Activated T-helper 9 cell treated with anti-CD3 and anti-CD28 coated beads, Interleukin-2, amount 50 U/mL, for 16 hours (primary cell): ENCODE data around the gene UCKL1.
"Not testable (repeated sequence)": the region's sequence is repeated elsewhere in the genome, so short reads cannot be mapped to it uniquely, and the experiment has no call there.

Experiments used
- DNase-seq: peaks from one replicate; pipeline ENCODE4 v3.0.0-alpha.2; 2020; ENCODE audit warnings: low read depth

Gene UCKL1

GRCh38 chr20:63972312-63973159 is 16.3 kb upstream of the UCKL1 start:
- DNase-seq = no peak

- not testable (repeated sequence) for DNase-seq
These were observed 15.7 kb upstream of the UCKL1 start for GRCh38 chr20:63971960-63972311.

GRCh38 chr20:63970714-63971431 is 14.7 kb upstream of the UCKL1 start:
- DNase-seq = no peak

- DNase-seq = no peak
These were observed 13.9 kb upstream of the UCKL1 start, which contains the start of gene ZNF512B for GRCh38 chr20:63969838-63970713. TSS of gene ZNF512B (minus strand) at chr20:63969930. CDS start at chr20:63967950, 1,980 bp downstream.

GRCh38 chr20:63968928-63969760 is 12.9 kb upstream of the UCKL1 start:
- no peak for DNase-seq

- no peak for DNase-seq
These were observed 12.1 kb upstream of the UCKL1 start for GRCh38 chr20:63968136-63968927.

- DNase-seq = no peak
These were observed 11.3 kb upstream of the UCKL1 start for GRCh38 chr20:63967330-63968135.

GRCh38 chr20:63966944-63967322 is 10.7 kb upstream of the UCKL1 start:
- no peak for DNase-seq

GRCh38 chr20:63966172-63966943 is 10.1 kb upstream of the UCKL1 start:
- DNase-seq = no peak

- no peak for DNase-seq
These were observed 8.2 kb upstream of the UCKL1 start for GRCh38 chr20:63964412-63964811.

GRCh38 chr20:63963784-63964301 is 7.6 kb upstream of the UCKL1 start:
- no peak for DNase-seq

- no peak for DNase-seq
These were observed 7.1 kb upstream of the UCKL1 start for GRCh38 chr20:63963348-63963741.

- DNase-seq = no peak
These were observed 6.5 kb upstream of the UCKL1 start for GRCh38 chr20:63962426-63963347.

- DNase-seq = no peak
These were observed 5.6 kb upstream of the UCKL1 start for GRCh38 chr20:63961664-63962425.

GRCh38 chr20:63960654-63961621 is 4.7 kb upstream of the UCKL1 start:
- DNase-seq = not testable (repeated sequence)

GRCh38 chr20:63959699-63960075 is 3.5 kb upstream of the UCKL1 start:
- no peak for DNase-seq
